Measurements from ENCODE around the gene GRIK4.

GRIK4 gene

GRCh38 chr11:120668537-120668936, 157.0 kb downstream of the GRIK4 start:
- H3K27ac ChIP-seq (ENCODE audit: low read depth, low read length): no peak overlapping the region
- no peaks in the 10 kb centered on the region for H4K20me1 ChIP-seq (ENCODE audit: control insufficient read depth, insufficient read depth, low read depth, low read length)
- H3K4me2 ChIP-seq (ENCODE audit: low read length): no peak overlapping the region
- H3K79me2 ChIP-seq (ENCODE audit: control insufficient read depth, low read length): no peaks in the 10 kb centered on the region
- no peak for TF ChIP-seq CTCF (IDR thresholded peaks at IDR 0.05; ENCODE audit: low read depth, low read length, poor library complexity, severe bottlenecking)
- no peak for TF ChIP-seq EZH2phosphoT487 (IDR thresholded peaks at IDR 0.05; ENCODE audit: borderline replicate concordance, low read length)
- no peaks in the 10 kb centered on the region for H3K9me3 ChIP-seq (ENCODE audit: control insufficient read depth, insufficient read depth, low read length)
- H3K36me3 ChIP-seq (ENCODE audit: control insufficient read depth, low read length): no peaks in the 10 kb centered on the region
- peaks cover 3% of the 10 kb centered on the region; the same call in 1 of the 2 replicates for H3K27me3 ChIP-seq (ENCODE audit: control insufficient read depth, low read length)
- no peaks in the 10 kb centered on the region for H3K9me2 ChIP-seq (replicated peaks; ENCODE audit: control insufficient read depth, low read length)
- H3F3A ChIP-seq (ENCODE audit: control insufficient read depth, insufficient read depth): no peaks in the 10 kb centered on the region
- no peaks in the 10 kb centered on the region for H3K4me1 ChIP-seq (ENCODE audit: control insufficient read depth, low read length)
- no peak overlapping the region for H3K4me3 ChIP-seq (ENCODE audit: low read length)

GRCh38 chr11:120674542-120674941, 163.0 kb downstream of the GRIK4 start:
- peaks cover 6% of the 10 kb centered on the region; the same call in 1 of the 2 replicates for H3K27me3 ChIP-seq (ENCODE audit: control insufficient read depth, low read length)
- no peaks in the 10 kb centered on the region for H3K9me2 ChIP-seq (replicated peaks; ENCODE audit: control insufficient read depth, low read length)

GRCh38 chr11:120675171-120675570, 163.6 kb downstream of the GRIK4 start:
- H3K4me2 ChIP-seq (ENCODE audit: low read length): no peak overlapping the region
- H3K9me3 ChIP-seq (ENCODE audit: control insufficient read depth, insufficient read depth, low read length): no peaks in the 10 kb centered on the region
- no peak for TF ChIP-seq CTCF (IDR thresholded peaks at IDR 0.05; ENCODE audit: low read depth, low read length, poor library complexity, severe bottlenecking)
- TF ChIP-seq EZH2phosphoT487 (IDR thresholded peaks at IDR 0.05; ENCODE audit: borderline replicate concordance, low read length): no peak
- no peaks in the 10 kb centered on the region for H3K79me2 ChIP-seq (ENCODE audit: control insufficient read depth, low read length)
- no peaks in the 10 kb centered on the region for H4K20me1 ChIP-seq (ENCODE audit: control insufficient read depth, insufficient read depth, low read depth, low read length)
- no peaks in the 10 kb centered on the region for H3F3A ChIP-seq (ENCODE audit: control insufficient read depth, insufficient read depth)
- peaks cover 6% of the 10 kb centered on the region; the same call in 1 of the 2 replicates for H3K27me3 ChIP-seq (ENCODE audit: control insufficient read depth, low read length)
- no peaks in the 10 kb centered on the region for H3K36me3 ChIP-seq (ENCODE audit: control insufficient read depth, low read length)
- H3K9me2 ChIP-seq (replicated peaks; ENCODE audit: control insufficient read depth, low read length): no peaks in the 10 kb centered on the region
- no peaks in the 10 kb centered on the region for H3K4me1 ChIP-seq (ENCODE audit: control insufficient read depth, low read length)
- H3K27ac ChIP-seq (ENCODE audit: low read depth, low read length): no peak overlapping the region
- H3K4me3 ChIP-seq (ENCODE audit: low read length): no peak overlapping the region

More at GRCh38 chr11:120674542-120674941, 163.0 kb downstream of the GRIK4 start:
- no peak for TF ChIP-seq CTCF (IDR thresholded peaks at IDR 0.05; ENCODE audit: low read depth, low read length, poor library complexity, severe bottlenecking)
- no peak for TF ChIP-seq EZH2phosphoT487 (IDR thresholded peaks at IDR 0.05; ENCODE audit: borderline replicate concordance, low read length)
- Histone ChIP-seq H3K4me1 (ENCODE audit: control insufficient read depth, low read length) (no peaks in the 10 kb centered on the region), H3K4me2 (ENCODE audit: low read length) (no peak overlapping the region), H3F3A (ENCODE audit: control insufficient read depth, insufficient read depth) (no peaks in the 10 kb centered on the region), H3K36me3 (ENCODE audit: control insufficient read depth, low read length) (no peaks in the 10 kb centered on the region), H3K79me2 (ENCODE audit: control insufficient read depth, low read length) (no peaks in the 10 kb centered on the region), H3K4me3 (ENCODE audit: low read length) (no peak overlapping the region), H3K9me3 (ENCODE audit: control insufficient read depth, insufficient read depth, low read length) (no peaks in the 10 kb centered on the region), H3K27ac (ENCODE audit: low read depth, low read length) (no peak overlapping the region), H4K20me1 (ENCODE audit: control insufficient read depth, insufficient read depth, low read depth, low read length) (no peaks in the 10 kb centered on the region)

Measured in DOHH2 (cell line).